ENCODE measurements around the gene CMTM8. TPM values are rescaled to one million over a fixed set of nuclear protein-coding genes. Genes with fewer than 3 reads are reported as not detected.

CMTM8 gene
- total RNA-seq, result not detected in 2 replicates

GRCh38 chr3:32238453-32239306, at the start of gene CMTM8:
CMTM8 (plus strand) TSS chr3:32238680; CDS start chr3:32238973, 293 bp downstream.

DNA sequence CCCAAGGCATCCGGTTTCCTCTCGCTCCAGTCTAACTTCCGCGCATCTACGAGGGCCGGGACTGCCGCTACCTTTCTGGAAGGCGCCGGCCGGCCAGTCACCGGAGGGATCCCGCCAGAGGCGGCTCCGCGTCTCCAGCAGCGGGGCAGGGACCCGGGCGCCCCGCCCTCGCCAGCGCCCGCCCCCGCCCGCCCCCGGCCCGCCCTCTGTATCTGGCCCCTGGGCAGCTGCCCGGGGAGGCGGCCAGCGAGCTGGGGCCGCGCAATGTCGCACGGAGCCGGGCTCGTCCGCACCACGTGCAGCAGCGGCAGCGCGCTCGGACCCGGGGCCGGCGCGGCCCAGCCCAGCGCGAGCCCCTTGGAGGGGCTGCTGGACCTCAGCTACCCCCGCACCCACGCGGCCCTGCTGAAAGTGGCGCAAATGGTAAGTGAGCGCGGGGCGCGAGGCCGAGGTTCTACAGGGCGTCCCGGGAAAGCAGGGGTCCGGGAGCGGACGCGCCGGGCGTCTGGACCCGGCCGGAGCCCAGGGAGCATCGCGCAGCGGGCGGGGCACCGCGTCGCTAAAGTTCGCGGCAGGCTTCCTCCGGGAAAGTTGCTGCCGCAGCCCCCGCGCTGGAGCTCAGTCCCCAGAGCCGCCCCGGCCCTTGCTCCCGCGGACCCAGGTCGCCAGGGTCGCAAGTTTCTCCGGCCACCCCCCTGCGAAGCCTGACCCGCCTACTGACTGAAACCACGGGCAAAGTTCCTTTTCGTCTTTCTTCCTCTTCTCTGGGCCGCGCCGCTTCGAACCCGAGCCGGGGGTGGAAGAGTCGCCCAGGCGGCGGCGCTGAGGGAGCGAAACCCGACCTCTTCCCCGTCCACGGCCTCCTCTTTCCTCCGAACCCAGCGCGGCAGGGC, 153.4 kb downstream of the CMTM8 start, which contains the start of gene CMTM7:
TSS of gene CMTM7 (plus strand) at position 211 of the 893 bp plus-strand sequence. CDS start at position 265, 54 bp downstream.

Other genes starting within 250 kb of the CMTM8 start
- 5.4 and 8.0 TPM in 2 replicates for gene GPD1L, start 132.1 kb upstream of the CMTM8 start, total RNA-seq
- gene CMTM7, start 153.2 kb downstream of the CMTM8 start, total RNA-seq, result 2.6 and 3.4 TPM in 2 replicates

All from smooth muscle cell of bladder (primary cell).